GM19397 (cell line): ENCODE data around the gene ARHGAP22.
"Not testable (repeated sequence)": the region's sequence is repeated elsewhere in the genome, so short reads cannot be mapped to it uniquely, and the experiment has no call there.

Experiments
- ATAC-seq: cut with Tn5 transposase; IDR thresholded peaks from one replicate; pipeline ENCODE4 v1.9.1; 2021; ENCODE audit warnings: mild to moderate bottlenecking, moderate library complexity; ENCODE audit not compliant: unreplicated experiment

ARHGAP22 gene, protein sequence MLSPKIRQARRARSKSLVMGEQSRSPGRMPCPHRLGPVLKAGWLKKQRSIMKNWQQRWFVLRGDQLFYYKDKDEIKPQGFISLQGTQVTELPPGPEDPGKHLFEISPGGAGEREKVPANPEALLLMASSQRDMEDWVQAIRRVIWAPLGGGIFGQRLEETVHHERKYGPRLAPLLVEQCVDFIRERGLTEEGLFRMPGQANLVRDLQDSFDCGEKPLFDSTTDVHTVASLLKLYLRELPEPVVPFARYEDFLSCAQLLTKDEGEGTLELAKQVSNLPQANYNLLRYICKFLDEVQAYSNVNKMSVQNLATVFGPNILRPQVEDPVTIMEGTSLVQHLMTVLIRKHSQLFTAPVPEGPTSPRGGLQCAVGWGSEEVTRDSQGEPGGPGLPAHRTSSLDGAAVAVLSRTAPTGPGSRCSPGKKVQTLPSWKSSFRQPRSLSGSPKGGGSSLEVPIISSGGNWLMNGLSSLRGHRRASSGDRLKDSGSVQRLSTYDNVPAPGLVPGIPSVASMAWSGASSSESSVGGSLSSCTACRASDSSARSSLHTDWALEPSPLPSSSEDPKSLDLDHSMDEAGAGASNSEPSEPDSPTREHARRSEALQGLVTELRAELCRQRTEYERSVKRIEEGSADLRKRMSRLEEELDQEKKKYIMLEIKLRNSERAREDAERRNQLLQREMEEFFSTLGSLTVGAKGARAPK

DNA sequence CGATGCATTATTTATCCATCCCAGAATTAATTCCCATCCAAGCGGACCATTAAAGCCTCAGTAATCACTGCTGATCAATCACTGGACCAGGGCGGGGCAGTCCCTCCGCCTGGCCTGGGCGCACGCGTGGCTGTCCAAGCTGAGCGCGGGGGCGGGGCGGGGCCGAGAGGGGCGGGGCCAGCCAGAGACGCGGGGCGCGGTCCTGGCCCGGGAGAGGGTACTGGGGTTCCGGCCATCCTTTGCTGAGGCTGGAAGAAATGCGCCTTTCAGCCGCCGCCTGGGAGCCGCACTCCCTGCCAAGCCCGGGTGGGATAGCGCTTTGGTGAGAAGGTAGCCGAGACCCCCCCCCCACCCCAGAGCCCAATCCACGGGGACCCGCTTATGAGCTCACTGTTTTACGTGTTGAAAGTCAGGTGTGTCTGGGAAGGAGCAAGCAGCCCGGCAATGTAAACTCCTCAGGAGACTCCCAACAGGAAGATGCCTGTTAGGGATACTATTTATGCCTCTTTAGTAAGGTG, at the start of gene ARHGAP22:
Gene ARHGAP22 (minus strand): TSS at position 83 of the 518 bp plus-strand sequence. CDS start 277 bp downstream, outside the sequence.
- ATAC-seq: no peak

GRCh38 chr10:48653944-48654698, 49.2 kb upstream of the ARHGAP22 start:
- ATAC-seq: no peak

GRCh38 chr10:48653347-48653746, 48.5 kb upstream of the ARHGAP22 start:
- no peak for ATAC-seq

- ATAC-seq: no peak
These were observed 47.5 kb upstream of the ARHGAP22 start for GRCh38 chr10:48652344-48652743.

DNA sequence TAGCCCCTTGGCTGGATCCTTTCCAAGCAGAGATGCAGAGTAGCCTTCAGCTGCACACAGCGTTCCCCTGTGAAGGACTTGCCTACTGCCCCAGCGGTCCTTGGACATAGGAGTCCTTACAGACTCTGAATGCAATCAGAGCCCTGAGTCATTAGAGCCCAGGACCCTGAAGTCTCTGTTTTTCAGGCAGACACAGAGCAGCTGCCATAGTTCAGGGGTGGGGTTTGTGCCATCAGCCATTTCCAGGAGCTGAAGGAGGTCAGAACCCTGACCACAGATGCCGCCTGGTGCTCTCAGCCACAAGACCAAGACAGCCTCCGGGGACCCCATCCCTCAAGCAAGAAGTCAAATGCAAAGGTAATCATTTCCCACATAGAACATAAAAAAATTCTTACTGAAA, 47.0 kb upstream of the ARHGAP22 start:
- ATAC-seq: no peak

- no peak for ATAC-seq
These were observed 46.4 kb upstream of the ARHGAP22 start for GRCh38 chr10:48651293-48651692.

- no peak for ATAC-seq
These were observed 44.6 kb upstream of the ARHGAP22 start for GRCh38 chr10:48649349-48649944.

DNA sequence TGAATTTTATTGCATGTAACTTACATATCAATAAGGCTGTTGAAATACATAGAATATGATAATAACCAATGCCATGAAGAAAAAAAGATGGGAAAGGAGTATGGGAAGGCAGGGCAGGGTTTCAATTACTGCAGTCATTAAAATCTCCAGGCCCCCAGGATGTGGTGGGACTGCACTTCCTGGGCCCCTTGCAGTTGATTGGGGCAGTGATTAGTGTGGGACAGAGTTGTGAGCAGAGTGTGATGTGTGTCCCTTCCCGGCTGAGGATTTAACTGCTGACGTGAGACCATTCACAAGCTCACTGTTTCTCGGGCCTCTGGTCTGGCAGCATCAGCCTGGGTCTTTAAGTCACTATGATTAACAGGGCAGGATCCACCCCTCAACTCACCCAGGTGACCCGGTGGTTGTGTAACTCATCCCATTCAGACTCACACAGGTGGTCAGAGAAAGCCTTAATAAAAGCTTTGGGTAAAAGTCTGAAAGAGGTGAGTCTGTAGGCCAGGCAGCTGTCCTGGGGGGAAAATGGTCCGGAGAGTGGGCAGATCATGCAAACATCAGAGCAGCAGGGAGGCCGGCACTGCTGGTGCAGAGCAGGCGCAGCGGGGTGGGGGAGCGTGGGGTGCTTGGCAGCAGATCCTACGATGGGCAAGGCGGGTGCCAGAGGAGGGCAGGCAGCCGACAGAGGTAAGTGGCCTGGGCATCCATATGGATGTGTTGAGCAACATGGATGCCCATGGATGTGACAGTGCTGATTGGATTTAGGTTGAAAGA, 43.5 kb upstream of the ARHGAP22 start:
- ATAC-seq: no peak

GRCh38 chr10:48647073-48647472, 42.2 kb upstream of the ARHGAP22 start:
- not testable (repeated sequence) for ATAC-seq

GRCh38 chr10:48645600-48645999, 40.7 kb upstream of the ARHGAP22 start:
- no peak for ATAC-seq

GRCh38 chr10:48641099-48641690, 36.3 kb upstream of the ARHGAP22 start:
- not testable (repeated sequence) for ATAC-seq

GRCh38 chr10:48640326-48640725, 35.5 kb upstream of the ARHGAP22 start:
- ATAC-seq: no peak

DNA sequence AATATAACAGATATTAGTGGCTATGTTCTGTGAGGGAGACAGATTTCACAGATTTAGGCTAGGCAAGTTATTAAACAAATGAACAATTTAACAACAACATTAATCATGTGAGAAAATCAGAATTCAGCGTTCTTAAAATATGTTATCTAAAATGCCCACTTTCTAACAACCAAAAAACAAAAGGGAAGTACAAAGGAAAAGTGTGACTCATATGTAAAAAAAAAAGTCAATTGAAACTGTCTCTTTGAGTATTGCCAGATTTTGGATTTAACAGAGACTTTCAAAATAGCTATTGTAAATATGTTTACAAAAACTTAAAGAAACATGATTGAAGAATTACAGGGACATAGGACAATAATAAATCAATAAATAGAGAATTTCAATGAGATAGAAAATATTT, 34.8 kb upstream of the ARHGAP22 start:
- no peak for ATAC-seq

- no peak for ATAC-seq
These were observed 34.1 kb upstream of the ARHGAP22 start for GRCh38 chr10:48638739-48639527.

- no peak for ATAC-seq
These were observed 33.3 kb upstream of the ARHGAP22 start for GRCh38 chr10:48638158-48638557.

DNA sequence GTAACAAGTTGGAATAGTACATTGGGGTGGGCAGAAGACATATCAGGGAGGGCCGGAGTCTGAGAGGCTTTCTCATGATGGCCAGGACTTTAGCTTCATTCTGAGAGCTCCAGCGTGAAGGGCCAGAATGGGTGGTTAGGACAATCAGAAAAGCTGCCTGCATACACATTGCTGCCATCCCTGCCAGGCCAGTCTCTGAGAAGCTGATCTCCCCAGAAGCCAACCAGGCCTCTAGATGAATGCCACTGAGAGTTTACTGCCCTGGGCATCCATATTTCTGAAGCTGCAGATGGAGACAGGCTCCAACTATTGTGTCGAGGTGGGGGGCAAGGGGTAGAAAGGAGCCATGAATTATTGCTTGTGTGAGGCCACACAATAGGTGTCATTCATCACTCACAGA, 32.0 kb upstream of the ARHGAP22 start:
- no peak for ATAC-seq

DNA sequence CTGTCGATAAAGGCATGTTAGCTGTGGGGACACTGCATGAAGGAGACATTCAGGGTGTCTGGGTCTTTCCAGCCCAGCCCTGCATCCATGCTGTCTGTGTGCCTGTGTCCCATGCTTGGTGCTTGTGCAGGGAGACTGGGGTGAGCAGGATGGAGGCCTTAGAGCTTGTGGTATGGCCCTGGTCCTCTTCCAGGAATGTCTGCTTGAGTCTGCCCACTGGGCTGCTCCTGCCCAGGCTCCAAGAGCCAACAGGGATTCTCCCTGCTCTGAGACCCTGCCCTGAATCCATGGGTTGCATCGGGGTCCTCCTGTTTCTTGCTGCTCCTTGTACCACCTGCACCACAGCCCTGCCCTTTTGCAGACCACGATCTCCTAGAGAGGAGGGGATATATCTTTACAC, 31.4 kb upstream of the ARHGAP22 start:
- no peak for ATAC-seq

DNA sequence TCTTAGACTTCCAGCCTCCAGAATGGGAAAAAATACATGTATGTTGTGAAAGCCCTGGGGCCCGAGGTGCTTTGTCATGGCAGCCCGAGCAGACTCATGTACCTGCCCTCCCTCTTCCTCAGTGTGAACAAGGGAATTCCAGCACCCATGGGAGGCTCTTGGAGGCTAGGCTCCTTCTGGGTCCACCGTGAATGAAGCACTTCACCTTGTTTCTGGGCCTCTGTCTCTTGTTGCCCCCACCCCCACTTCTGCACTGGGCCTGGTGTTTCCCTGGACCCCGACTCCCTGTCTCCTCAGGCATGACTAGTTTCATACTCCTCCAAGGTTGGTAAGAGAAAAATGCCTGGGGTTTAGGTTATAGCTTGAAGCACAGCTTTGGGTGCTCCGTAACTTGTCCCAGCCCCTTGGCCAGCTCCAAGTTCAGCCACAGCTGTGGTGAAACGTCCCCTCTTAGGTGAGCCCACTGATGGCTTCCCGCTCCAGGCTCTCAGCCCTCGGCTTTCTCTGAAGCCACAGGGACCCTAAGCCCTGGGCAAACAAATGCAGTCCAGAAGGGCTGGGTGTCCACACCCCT, 30.2 kb upstream of the ARHGAP22 start:
- ATAC-seq: no peak
